HG02610 (cell line): ENCODE measurements around the gene KRTAP10-9.
"Not testable (repeated sequence)": the region's sequence is repeated elsewhere in the genome, so short reads cannot be mapped to it uniquely, and the experiment has no call there.

Source experiments
- ATAC-seq: cut with Tn5 transposase; IDR thresholded peaks from one replicate; pipeline ENCODE4 v1.9.1; 2021; ENCODE audit warnings: mild to moderate bottlenecking, moderate library complexity; ENCODE audit not compliant: unreplicated experiment

Gene KRTAP10-9

GRCh38 chr21:44637018-44637850 is 10.3 kb downstream of the KRTAP10-9 start, which contains the start of gene KRTAP10-10:
TSS of gene KRTAP10-10 (plus strand) at chr21:44637356. CDS start at chr21:44637418, 62 bp downstream.
- ATAC-seq, result no peak

- not testable (repeated sequence) for ATAC-seq
These were observed 11.0 kb downstream of the KRTAP10-9 start for GRCh38 chr21:44637851-44638348.

GRCh38 chr21:44638506-44639330 is 11.8 kb downstream of the KRTAP10-9 start:
- not testable (repeated sequence) for ATAC-seq

- no peak for ATAC-seq
These were observed 12.4 kb downstream of the KRTAP10-9 start for GRCh38 chr21:44639331-44639655.

- ATAC-seq, result no peak
These were observed 13.9 kb downstream of the KRTAP10-9 start for GRCh38 chr21:44640761-44641160.

GRCh38 chr21:44643741-44644310 is 16.9 kb downstream of the KRTAP10-9 start:
- ATAC-seq, result no peak

- no peak for ATAC-seq
These were observed 18.0 kb downstream of the KRTAP10-9 start for GRCh38 chr21:44644878-44645277.

GRCh38 chr21:44646366-44647221 is 19.7 kb downstream of the KRTAP10-9 start, which contains the start of gene KRTAP10-11:
TSS of gene KRTAP10-11 (plus strand) at chr21:44646414. CDS start at chr21:44646459, 45 bp downstream.
- not testable (repeated sequence) for ATAC-seq

GRCh38 chr21:44647222-44647552 is 20.3 kb downstream of the KRTAP10-9 start:
- ATAC-seq, result no peak

GRCh38 chr21:44648557-44649311 is 21.8 kb downstream of the KRTAP10-9 start:
- ATAC-seq, result no peak

GRCh38 chr21:44649521-44650100 is 22.7 kb downstream of the KRTAP10-9 start:
- ATAC-seq, result no peak

- no peak for ATAC-seq
These were observed 23.5 kb downstream of the KRTAP10-9 start for GRCh38 chr21:44650265-44650972.

GRCh38 chr21:44650973-44651675 is 24.2 kb downstream of the KRTAP10-9 start:
- no peak for ATAC-seq

- no peak for ATAC-seq
These were observed 26.2 kb downstream of the KRTAP10-9 start for GRCh38 chr21:44653123-44653522.

GRCh38 chr21:44653656-44654575 is 27.0 kb downstream of the KRTAP10-9 start:
- ATAC-seq, result no peak

- no peak for ATAC-seq
These were observed 27.8 kb downstream of the KRTAP10-9 start, which contains the start of gene KRTAP12-4 for GRCh38 chr21:44654576-44655175. TSS of gene KRTAP12-4 (minus strand) at chr21:44654659. CDS start at chr21:44654614, 45 bp downstream.
